H9 (cell line): ENCODE data around the gene BAX. TPM values are rescaled to one million over a fixed set of nuclear protein-coding genes. Genes with fewer than 3 reads are reported as not detected.
A peak's percentile ranks its signal among the peaks of the same experiment; 100 is the strongest.

Source experiments
- DNase-seq: peaks from one replicate; pipeline ENCODE4 v3.0.0-alpha.2; 2017
- H2AFZ ChIP-seq: one replicate; pipeline ENCODE4 v1.6.1; 2013; ENCODE audit warnings: mild to moderate bottlenecking, low read length, control low read depth, moderate library complexity
- H2AK5ac ChIP-seq: 2 replicates; pipeline ENCODE4 v1.6.1; 2013; ENCODE audit warnings: low read length, control low read depth, mixed read lengths; ENCODE audit not compliant: insufficient read length
- H2BK120ac ChIP-seq: one replicate; pipeline ENCODE4 v1.6.1; 2013; ENCODE audit warnings: low read depth, mild to moderate bottlenecking, low read length, control low read depth, inconsistent platforms; ENCODE audit not compliant: poor library complexity, severe bottlenecking
- H2BK12ac ChIP-seq: 2 replicates; pipeline ENCODE4 v1.6.1; 2013; ENCODE audit warnings: low read length, control low read depth, mixed read lengths, low read depth; ENCODE audit not compliant: insufficient read length
- H2BK15ac ChIP-seq: 2 replicates; pipeline ENCODE4 v1.6.1; 2013; ENCODE audit warnings: low read depth, low read length, control low read depth
- H2BK20ac ChIP-seq: one replicate; pipeline ENCODE4 v1.6.1; 2013; ENCODE audit warnings: low read depth, mild to moderate bottlenecking, low read length, control low read depth, inconsistent platforms; ENCODE audit not compliant: poor library complexity, severe bottlenecking
- H2BK5ac ChIP-seq: 2 replicates; pipeline ENCODE4 v1.6.1; 2013; ENCODE audit warnings: low read length, control low read depth, mixed read lengths; ENCODE audit not compliant: insufficient read length
- H3K14ac ChIP-seq: 2 replicates; pipeline ENCODE4 v1.6.1; 2013; ENCODE audit warnings: low read length, control low read depth; ENCODE audit not compliant: insufficient read depth
- H3K18ac ChIP-seq: 2 replicates; pipeline ENCODE4 v1.6.1; 2013; ENCODE audit warnings: low read depth, mild to moderate bottlenecking, mixed read lengths, low read length, control low read depth; ENCODE audit not compliant: insufficient read length
- H3K23ac ChIP-seq: 2 replicates; pipeline ENCODE4 v1.6.1; 2013; ENCODE audit warnings: low read length, control low read depth, mixed read lengths, low read depth; ENCODE audit not compliant: insufficient read length
- H3K23me2 ChIP-seq: 2 replicates; pipeline ENCODE4 v1.6.1; 2013; ENCODE audit warnings: low read depth, mild to moderate bottlenecking, mixed read lengths, low read length, control low read depth; ENCODE audit not compliant: insufficient read length, poor library complexity, severe bottlenecking
- H3K27ac ChIP-seq: 2 replicates; pipeline ENCODE4 v1.5.1; 2013; ENCODE audit warnings: low read length, control low read depth, mixed read lengths, low read depth; ENCODE audit not compliant: insufficient read length
- H3K27me3 ChIP-seq: 2 replicates; pipeline ENCODE4 v1.6.1; 2013; ENCODE audit warnings: low read length, control low read depth, inconsistent platforms; ENCODE audit not compliant: insufficient read depth
- H3K4ac ChIP-seq: 2 replicates; pipeline ENCODE4 v1.6.1; 2013; ENCODE audit warnings: low read depth, mild to moderate bottlenecking, control low read depth, inconsistent platforms, low read length, moderate library complexity
- H3K4me1 ChIP-seq: 2 replicates; pipeline ENCODE4 v1.6.1; 2013; ENCODE audit warnings: low read length, control low read depth, inconsistent platforms; ENCODE audit not compliant: insufficient read depth
- H3K4me2 ChIP-seq: 2 replicates; pipeline ENCODE4 v1.6.1; 2013; ENCODE audit warnings: low read length, control low read depth, mixed read lengths; ENCODE audit not compliant: insufficient read length, insufficient read depth
- H3K56ac ChIP-seq: 2 replicates; pipeline ENCODE4 v1.6.1; 2013; ENCODE audit warnings: low read depth, mild to moderate bottlenecking, mixed read lengths, low read length, control low read depth; ENCODE audit not compliant: insufficient read length
- H3K79me1 ChIP-seq: 2 replicates; pipeline ENCODE4 v1.6.1; 2013; ENCODE audit warnings: low read depth, mild to moderate bottlenecking, moderate library complexity, low read length, control low read depth, inconsistent platforms; ENCODE audit not compliant: insufficient read depth, poor library complexity, severe bottlenecking
- H3K79me2 ChIP-seq: 2 replicates; pipeline ENCODE4 v1.6.1; 2013; ENCODE audit warnings: low read length, control low read depth, inconsistent platforms; ENCODE audit not compliant: insufficient read depth
- H3K9ac ChIP-seq: 2 replicates; pipeline ENCODE4 v1.6.1; 2013; ENCODE audit warnings: low read length, control low read depth, mixed read lengths; ENCODE audit not compliant: insufficient read length; ENCODE audit errors: extremely low read depth
- H3K9me3 ChIP-seq: one replicate; pipeline ENCODE4 v1.6.1; 2013; ENCODE audit warnings: low read depth, low read length, inconsistent platforms; ENCODE audit not compliant: control insufficient read depth
- H3T11ph ChIP-seq: one replicate; pipeline ENCODE4 v1.6.1; 2013; ENCODE audit warnings: mild to moderate bottlenecking, low read length, control low read depth, inconsistent platforms
- H4K20me1 ChIP-seq: one replicate; pipeline ENCODE4 v1.6.1; 2013; ENCODE audit not compliant: control insufficient read depth, insufficient read length, insufficient read depth
- H4K5ac ChIP-seq: 2 replicates; pipeline ENCODE4 v1.6.1; 2013; ENCODE audit warnings: low read depth, mild to moderate bottlenecking, mixed read lengths, low read length, control low read depth; ENCODE audit not compliant: insufficient read length
- H4K8ac ChIP-seq: replicated peaks from 2 replicates; pipeline ENCODE4 v1.6.1; 2013; ENCODE audit warnings: low read length, control low read depth, mixed read lengths, low read depth; ENCODE audit not compliant: insufficient read length
- H4K91ac ChIP-seq: 2 replicates; pipeline ENCODE4 v1.6.1; 2013; ENCODE audit warnings: low read depth, mild to moderate bottlenecking, moderate library complexity, mixed read lengths, low read length, control low read depth; ENCODE audit not compliant: insufficient read length
- H3K27ac Mint-ChIP-seq, 3 experiments: 2 replicates in 2 of 3; 3 replicates in 1 of 3; pipeline ENCODE4 v1.8.0; 2020 to 2021; ENCODE audit warnings: mixed read lengths in 3 of 3, mild to moderate bottlenecking in 1 of 3, moderate library complexity in 1 of 3
- H3K27me3 Mint-ChIP-seq: 2 replicates; pipeline ENCODE4 v1.8.0; 2021; ENCODE audit warnings: low read depth, mild to moderate bottlenecking, moderate library complexity, mixed read lengths
- H3K36me3 Mint-ChIP-seq, 3 experiments: 2 replicates in 2 of 3; 3 replicates in 1 of 3; pipeline ENCODE4 v1.8.0; 2020 to 2021; ENCODE audit warnings: low read depth in 3 of 3, mixed read lengths in 3 of 3; ENCODE audit not compliant: insufficient read depth in 1 of 3
- H3K4me1 Mint-ChIP-seq, 2 experiments: 2 replicates each; pipeline ENCODE4 v1.8.0; 2020; ENCODE audit warnings: mixed read lengths in 2 of 2
- H3K4me3 Mint-ChIP-seq, 2 experiments: 2 replicates in 1 of 2; 3 replicates in 1 of 2; pipeline ENCODE4 v1.8.0; 2020 to 2021; ENCODE audit warnings: mild to moderate bottlenecking in 2 of 2, mixed read lengths in 2 of 2, moderate library complexity in 1 of 2
- H3K9me3 Mint-ChIP-seq, 2 experiments: 2 replicates in 1 of 2; 3 replicates in 1 of 2; pipeline ENCODE4 v1.8.0; 2020; ENCODE audit warnings: mild to moderate bottlenecking in 2 of 2, mixed read lengths in 2 of 2, moderate library complexity in 1 of 2
- WGBS: extraction: QIAGEN DNeasy Blood & Tissue Kit; methylation state at CpG from one replicate; pipeline ENCODE4 v1.1.7; 2013; ENCODE audit warnings: missing lambda C conversion rate, low lambda C conversion rate, mixed read lengths; ENCODE audit not compliant: insufficient read length; ENCODE audit errors: extremely low coverage; 5-methylcytosine and 5-hydroxymethylcytosine counted together
- total RNA-seq: library from RNA; stranded (reverse); gene quantifications from 2 replicates; pipeline ENCODE4 v1.2.1, GENCODE V29; 2021
- TF ChIP-seq, protein P1 (sequence below): fragments of 200-600 bp; sonication (generic); conservative IDR thresholded peaks from 3 replicates; pipeline ENCODE4 v1.8.0; 2021; ENCODE audit warnings: antibody characterized with exemption, mild to moderate bottlenecking

The BAX gene
- total RNA-seq, 1 experiment from 2014 or later: 310 TPM

DNA sequence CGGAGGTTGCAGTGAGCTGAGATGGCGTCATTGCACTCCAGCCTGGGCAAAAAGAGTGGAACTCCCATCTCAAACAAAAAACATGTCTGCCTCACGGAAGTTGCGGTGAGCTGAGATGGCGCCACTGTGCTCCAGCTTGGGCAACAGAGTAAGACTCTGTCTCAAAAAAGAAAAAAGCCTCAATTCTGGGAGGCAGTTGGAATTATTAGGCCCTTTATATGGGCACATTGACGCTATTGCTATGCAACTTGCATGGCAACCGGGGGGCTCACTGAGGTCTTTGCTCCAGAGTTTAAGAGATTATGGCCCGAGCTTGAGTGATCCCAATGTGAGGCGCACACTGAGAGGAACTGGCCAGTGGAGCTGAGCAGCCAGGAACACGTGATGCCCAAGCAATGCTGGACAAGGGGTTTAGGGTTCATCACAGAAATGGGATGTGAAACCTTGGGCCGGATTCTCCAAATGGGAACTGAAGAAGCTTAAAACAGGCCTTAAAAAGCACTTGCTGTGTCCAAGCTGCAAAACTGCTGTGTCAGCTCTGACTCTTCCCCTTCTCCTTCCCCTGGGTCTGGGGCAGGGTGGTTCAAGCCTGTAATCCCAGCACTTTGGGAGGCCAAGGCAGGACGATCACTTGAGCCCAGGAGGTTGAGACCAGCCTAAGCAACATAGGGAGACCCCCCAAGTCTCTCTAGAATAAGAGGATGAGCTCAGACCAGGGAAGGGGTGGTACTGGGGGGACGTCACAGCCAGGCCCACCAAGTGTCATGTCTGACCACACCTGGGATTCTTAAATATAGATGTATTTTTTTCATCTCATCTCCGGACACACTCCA, 12.9 kb downstream of the BAX start:
- H3K18ac ChIP-seq: no peak overlapping the region
- peaks cover 3% of the 10 kb centered on the region for H4K20me1 ChIP-seq

More for the DNA sequence above, 12.9 kb downstream of the BAX start:
- peaks cover 2% of the 10 kb centered on the region; the same call in 1 of the 2 replicates for H3K27me3 Mint-ChIP-seq
- Histone ChIP-seq H2AFZ (no peak overlapping the region), H3K14ac (no peak overlapping the region), H2BK5ac (no peak overlapping the region), H2BK20ac (no peak overlapping the region), H3K4me2 (no peak overlapping the region), H3K23ac (no peak overlapping the region), H3K27me3 (no peaks in the 10 kb centered on the region), H4K5ac (no peak overlapping the region), H4K8ac (no peak overlapping the region), H3K9ac (no peak overlapping the region), H3K23me2 (peaks cover 14% of the 10 kb centered on the region), H3K27ac (no peak overlapping the region), H2BK120ac (no peak overlapping the region), H3K4me1 (no peaks in the 10 kb centered on the region), H3T11ph (no peak overlapping the region), H3K4ac (no peak overlapping the region), H3K9me3 (no peaks in the 10 kb centered on the region), H2BK12ac (no peak overlapping the region), H2AK5ac (no peak overlapping the region), H3K79me2 (no peaks in the 10 kb centered on the region), H3K56ac (no peak overlapping the region), H4K91ac (no peak overlapping the region), H3K79me1 (no peaks in the 10 kb centered on the region), H2BK15ac (no peak overlapping the region)
- peaks cover 0 to 5% of the 10 kb centered on the region in 2 experiments; a peak in 1 of 5 replicates for H3K9me3 Mint-ChIP-seq
- peak overlapping the region; percentile 96 to 98 for H3K4me3 Mint-ChIP-seq
- DNase-seq: peak; percentile 55
- WGBS: no CpG with 5 or more reads among the region's 14 CpGs
- peaks cover 33 to 50% (median 47%) of the 10 kb centered on the region in 3 experiments; a peak in 6 of 7 replicates for H3K36me3 Mint-ChIP-seq
- peak overlapping the region in 2 of 3 experiments; percentile 61 to 82; a peak in 1 of 7 replicates for H3K27ac Mint-ChIP-seq
- H3K4me1 Mint-ChIP-seq: peaks cover 27 to 50% of the 10 kb centered on the region in 2 experiments
- TF ChIP-seq, protein P1, sequence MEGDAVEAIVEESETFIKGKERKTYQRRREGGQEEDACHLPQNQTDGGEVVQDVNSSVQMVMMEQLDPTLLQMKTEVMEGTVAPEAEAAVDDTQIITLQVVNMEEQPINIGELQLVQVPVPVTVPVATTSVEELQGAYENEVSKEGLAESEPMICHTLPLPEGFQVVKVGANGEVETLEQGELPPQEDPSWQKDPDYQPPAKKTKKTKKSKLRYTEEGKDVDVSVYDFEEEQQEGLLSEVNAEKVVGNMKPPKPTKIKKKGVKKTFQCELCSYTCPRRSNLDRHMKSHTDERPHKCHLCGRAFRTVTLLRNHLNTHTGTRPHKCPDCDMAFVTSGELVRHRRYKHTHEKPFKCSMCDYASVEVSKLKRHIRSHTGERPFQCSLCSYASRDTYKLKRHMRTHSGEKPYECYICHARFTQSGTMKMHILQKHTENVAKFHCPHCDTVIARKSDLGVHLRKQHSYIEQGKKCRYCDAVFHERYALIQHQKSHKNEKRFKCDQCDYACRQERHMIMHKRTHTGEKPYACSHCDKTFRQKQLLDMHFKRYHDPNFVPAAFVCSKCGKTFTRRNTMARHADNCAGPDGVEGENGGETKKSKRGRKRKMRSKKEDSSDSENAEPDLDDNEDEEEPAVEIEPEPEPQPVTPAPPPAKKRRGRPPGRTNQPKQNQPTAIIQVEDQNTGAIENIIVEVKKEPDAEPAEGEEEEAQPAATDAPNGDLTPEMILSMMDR: no peak
